GM18909 (cell line): ENCODE measurements around the gene HEATR1.
"Not testable (repeated sequence)": the region's sequence is repeated elsewhere in the genome, so short reads cannot be mapped to it uniquely, and the experiment has no call there.

Experiments used
- ATAC-seq: cut with Tn5 transposase; IDR thresholded peaks from one replicate; pipeline ENCODE4 v1.9.1; 2021; ENCODE audit warnings: mild to moderate bottlenecking; ENCODE audit not compliant: unreplicated experiment, poor library complexity

Gene HEATR1

GRCh38 chr1:236603991-236604904 is at the start of gene HEATR1:
TSS of gene HEATR1 (minus strand) at chr1:236604516. CDS start at chr1:236604095, 421 bp downstream.
- peak; percentile 98 for ATAC-seq

DNA sequence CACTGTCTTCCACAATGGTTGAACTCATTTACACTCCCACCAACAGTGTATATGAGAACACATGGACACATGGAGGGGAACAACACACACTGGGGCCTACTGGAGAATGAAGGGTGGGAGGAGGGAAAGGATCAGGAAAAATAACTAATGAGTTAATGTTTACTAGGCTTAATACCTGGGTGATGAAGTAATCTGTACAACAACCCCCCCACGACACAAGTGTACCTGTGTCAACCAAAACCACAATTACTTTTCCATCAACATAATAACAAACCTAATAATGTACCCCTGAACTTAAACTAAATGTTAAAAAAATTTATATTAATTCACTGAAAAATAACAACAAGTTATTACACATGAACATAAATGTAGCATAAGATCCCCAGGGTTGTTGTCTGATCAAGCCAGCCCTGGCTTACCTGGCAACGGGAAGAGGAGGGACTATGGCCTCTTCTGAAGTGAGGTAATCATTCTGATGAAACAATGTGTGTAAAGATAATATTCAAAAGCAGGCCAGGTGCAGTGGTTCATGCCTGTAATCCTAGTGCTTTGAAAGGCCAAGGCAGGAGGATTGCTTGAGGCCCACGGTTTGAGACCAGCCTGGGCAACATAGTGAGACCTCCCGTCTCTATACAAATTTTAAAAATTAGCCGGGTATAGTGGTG is 40.8 kb upstream of the HEATR1 start:
- no peak for ATAC-seq

GRCh38 chr1:236642763-236643162 is 38.4 kb upstream of the HEATR1 start:
- ATAC-seq: no peak

DNA sequence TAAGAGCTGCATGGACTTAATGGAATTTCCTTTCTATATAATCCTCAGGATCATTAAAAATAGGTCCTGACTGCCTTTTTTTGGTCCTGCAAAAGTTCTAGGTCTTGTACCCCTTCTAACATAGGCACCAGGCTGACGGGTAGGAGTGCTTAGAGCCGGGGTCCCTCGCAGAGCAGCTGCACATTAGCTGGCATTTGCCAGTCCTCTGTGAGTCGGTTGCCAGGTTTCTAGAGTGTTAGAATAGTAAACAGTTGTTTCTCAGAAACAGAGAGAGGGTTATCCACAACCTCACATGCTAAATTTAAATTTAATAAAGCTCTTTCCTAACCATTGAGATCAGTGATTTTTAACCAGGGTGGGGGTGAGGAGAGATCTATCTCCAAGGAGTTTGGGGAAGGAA is 35.4 kb upstream of the HEATR1 start:
- ATAC-seq: no peak

DNA sequence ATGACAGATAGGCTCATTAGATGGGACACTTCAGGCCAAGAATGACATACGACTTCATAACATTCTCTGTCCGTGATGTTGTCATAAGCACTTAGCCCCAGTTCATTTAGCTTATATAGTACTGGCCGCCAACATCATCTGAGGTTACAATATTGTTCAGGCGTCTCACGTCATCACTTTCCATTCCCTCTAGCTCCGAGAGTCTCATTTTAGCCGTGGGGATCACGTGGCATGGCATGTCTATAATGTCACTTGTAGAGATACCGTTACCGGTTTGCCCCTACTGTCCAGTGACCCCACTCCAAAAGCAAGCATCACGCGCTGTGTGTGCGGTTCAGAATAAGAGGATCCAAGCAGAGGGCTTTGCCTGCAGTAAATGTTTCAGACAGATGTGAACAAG is 34.6 kb upstream of the HEATR1 start:
- ATAC-seq: no peak

DNA sequence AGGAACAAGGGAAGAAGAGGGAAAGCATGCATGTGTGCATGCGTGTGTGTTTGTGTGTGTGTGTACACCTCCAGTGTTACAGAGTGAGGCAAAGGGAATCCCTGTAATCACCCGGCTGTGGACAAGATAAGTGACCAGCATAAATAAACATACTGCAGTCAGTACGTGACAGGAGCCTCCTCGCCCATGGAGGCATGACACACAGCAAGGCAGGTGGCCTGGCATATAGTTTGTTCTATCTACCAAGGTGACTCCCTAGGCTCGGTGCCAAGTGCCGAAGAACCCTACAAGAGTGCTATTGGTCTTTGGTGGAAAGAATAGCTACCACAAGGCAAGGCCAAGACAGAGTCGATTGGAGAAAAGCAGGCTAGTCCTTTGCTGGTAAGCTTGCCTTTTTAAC is 31.7 kb upstream of the HEATR1 start:
- ATAC-seq: no peak

DNA sequence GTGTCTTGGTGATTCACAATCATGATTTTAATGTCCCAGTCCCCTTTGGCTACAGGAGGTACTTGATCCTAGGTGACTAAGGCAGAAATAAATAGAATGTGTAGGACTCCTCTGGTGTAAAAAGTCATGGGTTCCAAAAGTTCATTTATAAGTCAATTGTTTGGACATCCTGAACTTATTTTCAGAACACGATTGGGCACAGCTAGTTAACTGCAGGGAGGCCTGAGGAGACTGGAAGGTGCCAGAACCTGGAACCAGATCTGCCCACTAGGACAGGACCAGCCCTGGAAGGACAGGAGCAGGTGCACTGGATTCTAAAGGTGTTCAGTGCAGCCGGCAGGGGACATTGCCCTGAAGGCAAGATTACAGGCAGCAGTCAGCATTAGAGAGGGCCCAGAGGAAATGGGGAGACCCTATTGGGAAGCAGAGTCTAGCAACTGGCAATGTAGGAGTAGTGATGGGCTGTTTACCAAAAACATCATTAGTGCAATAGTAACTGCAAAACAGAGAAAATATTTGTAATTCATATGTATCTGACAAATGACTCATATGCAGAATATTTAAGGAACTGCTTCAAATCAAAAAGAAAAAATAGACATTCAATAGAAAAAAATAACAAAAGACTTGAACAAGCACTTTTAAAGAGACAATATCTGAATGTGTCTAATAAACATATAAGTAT is 23.6 kb upstream of the HEATR1 start:
- ATAC-seq: no peak

- no peak for ATAC-seq
Measured at GRCh38 chr1:236623371-236624166, 19.3 kb upstream of the HEATR1 start.

- ATAC-seq: no peak
Measured at GRCh38 chr1:236622407-236622806, 18.1 kb upstream of the HEATR1 start.

DNA sequence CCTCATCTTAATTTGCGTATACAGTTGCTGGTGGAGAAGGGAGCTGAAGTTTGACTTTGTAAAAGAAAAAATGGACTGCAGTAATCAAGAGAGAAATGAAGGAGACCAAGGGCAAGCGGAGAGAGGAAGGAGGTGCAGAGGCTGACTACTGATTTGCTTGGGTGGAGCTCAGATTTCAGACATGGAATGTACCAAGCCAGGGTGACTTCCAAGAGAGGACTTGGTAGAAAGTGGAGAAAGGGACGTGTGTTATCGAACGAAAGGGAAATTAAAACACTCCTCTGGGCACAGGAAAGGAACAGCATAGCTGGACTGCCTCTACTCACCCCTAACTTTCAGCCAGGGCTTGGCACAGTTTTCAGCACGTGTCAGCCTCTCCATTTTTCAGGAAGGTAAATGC is 15.1 kb upstream of the HEATR1 start:
- ATAC-seq: no peak

GRCh38 chr1:236618507-236618906 is 14.2 kb upstream of the HEATR1 start:
- ATAC-seq: no peak

- ATAC-seq: no peak
Measured at GRCh38 chr1:236615399-236616148, 11.3 kb upstream of the HEATR1 start.

DNA sequence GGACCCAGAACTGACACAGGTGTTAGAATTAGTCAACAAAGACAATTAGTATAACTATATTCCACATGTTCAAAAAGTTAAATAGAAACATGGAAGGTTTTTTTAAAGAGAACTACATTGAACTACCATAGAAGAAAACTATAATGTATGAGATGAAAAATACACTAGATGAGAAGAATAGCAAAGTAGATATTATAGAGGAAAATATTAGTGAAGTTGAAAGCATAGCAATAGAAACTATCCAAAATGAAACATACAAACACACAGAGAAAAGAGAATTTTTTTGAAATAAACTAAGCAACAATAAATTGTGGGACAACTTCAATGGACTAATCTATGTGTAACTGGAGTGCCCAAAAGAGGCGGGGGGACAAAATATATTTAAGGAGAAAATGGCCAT is 8.0 kb upstream of the HEATR1 start:
- no peak for ATAC-seq

DNA sequence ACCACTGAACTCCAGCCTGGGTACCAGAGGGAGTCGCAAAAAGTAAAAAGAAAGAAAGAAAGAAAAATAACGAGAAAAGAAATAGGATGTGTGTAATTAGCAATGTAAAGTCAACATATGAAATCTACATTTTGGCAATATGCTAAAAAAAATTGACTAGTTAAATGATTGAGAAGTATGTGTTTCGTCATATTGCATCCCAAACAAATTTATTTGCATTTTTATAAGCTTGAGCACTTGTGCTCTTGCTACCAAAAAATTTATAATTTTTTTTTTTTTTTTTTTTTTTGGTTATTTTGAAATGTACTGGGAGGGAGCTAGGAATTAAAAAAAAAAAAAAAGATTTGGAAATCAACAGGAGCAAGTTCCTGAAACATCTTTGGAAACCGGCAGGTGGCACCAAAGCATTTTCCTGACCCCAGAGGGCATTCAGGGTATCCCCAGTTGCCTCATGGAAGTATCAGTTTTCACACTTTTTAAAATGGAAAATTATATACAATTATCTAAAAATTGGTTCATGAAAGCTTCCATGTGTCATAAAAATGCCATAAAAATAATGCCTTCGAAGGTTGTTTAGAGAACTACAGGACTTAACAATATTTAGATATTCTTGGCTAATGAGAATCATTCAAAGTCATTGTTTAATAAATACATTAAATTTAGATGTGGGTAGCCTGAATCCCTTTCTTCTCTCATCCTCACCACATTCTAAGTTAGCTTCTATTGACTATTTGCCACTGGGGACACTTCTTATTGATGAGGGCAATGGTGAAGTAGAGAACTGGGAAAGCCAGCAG is 4.8 kb upstream of the HEATR1 start:
- ATAC-seq: no peak

DNA sequence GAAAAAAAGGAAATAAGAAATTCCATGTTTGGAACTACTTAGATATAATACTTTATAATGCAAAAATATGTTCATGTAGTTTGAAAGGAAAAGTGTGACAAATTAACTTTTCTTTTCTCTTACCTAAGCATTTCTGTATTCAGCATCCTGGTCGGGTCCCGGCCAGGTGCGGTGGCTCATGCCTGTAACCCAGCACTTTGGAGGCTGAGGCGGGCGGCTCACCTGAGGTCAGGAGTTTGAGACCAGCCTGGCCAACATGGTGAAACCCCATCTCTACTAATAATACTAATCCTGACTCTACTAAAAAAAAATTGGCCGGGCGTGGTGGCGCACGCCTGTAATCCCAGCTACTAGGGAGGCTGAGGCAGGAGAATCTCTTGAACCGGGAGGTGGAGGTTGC is 3.3 kb upstream of the HEATR1 start:
- ATAC-seq: not testable (repeated sequence)

GRCh38 chr1:236604905-236605806 is 840 bp upstream of the HEATR1 start:
- ATAC-seq: no peak

DNA sequence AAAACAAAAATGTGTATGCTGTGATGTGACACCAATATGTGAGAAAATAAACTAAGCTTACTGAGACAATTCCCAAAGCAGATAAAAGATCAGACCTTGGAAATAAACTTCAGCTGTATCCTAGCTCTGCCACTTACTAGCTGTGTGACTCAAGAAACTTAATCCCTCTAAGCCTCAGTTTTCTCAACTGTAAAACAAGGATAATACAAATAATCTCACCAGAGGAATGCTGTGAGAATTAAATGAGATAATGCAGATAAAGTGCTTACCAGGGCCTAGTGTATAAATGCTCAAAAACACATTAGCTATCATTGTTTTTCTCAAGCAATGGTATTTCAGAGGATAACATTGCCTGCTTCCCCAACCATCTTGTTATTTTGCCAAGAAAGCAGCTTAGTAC is 2.1 kb downstream of the HEATR1 start:
- no peak for ATAC-seq
